MCF 10A (cell line): ENCODE measurements around the gene OTOP2. TPM values are rescaled to one million over a fixed set of nuclear protein-coding genes. Genes with fewer than 3 reads are reported as not detected.

Source experiments
- BruUV-seq: library from RNA; stranded (reverse); fragments of 400-500 nt; replicated peaks from 2 replicates; lab custom pipeline; 2021; lab: Mats Ljungman, UMichigan
- CTCF ChIA-PET: fragments of 300-600 bp; sonication (Branson Sonifier 250); formaldehyde crosslinking; extraction: SDS; loops from one replicate; lab custom pipeline; 2021; ENCODE audit warnings: antibody characterized with exemption, inconsistent platforms; lab: Yijun Ruan, JAX
- POLR2A ChIA-PET: fragments of 300-600, 350-650 bp; sonication (Branson Sonifier 250); formaldehyde crosslinking; extraction: SDS; loops from one replicate; lab custom pipeline; 2020; ENCODE audit warnings: antibody characterized with exemption, inconsistent platforms; lab: Yijun Ruan, JAX
- DNase-seq: peaks from one replicate; pipeline ENCODE4 v3.0.0-alpha.2; 2018; ENCODE audit not compliant: unreplicated experiment
- H3K27ac Mint-ChIP-seq: one replicate; pipeline ENCODE4 v1.8.0; 2022; ENCODE audit warnings: mild to moderate bottlenecking, low read depth, mixed read lengths; ENCODE audit not compliant: unreplicated experiment
- H3K27me3 Mint-ChIP-seq: one replicate; pipeline ENCODE4 v1.8.0; 2022; ENCODE audit warnings: mixed read lengths; ENCODE audit not compliant: insufficient read depth, unreplicated experiment
- H3K36me3 Mint-ChIP-seq: one replicate; pipeline ENCODE4 v1.8.0; 2022; ENCODE audit warnings: mild to moderate bottlenecking, moderate library complexity, mixed read lengths; ENCODE audit not compliant: insufficient read depth, unreplicated experiment
- H3K4me1 Mint-ChIP-seq: one replicate; pipeline ENCODE4 v1.8.0; 2022; ENCODE audit warnings: mixed read lengths; ENCODE audit not compliant: insufficient read depth, unreplicated experiment
- H3K4me3 Mint-ChIP-seq: one replicate; pipeline ENCODE4 v1.8.0; 2022; ENCODE audit warnings: mild to moderate bottlenecking, moderate library complexity, mixed read lengths; ENCODE audit not compliant: unreplicated experiment
- H3K9me3 Mint-ChIP-seq: one replicate; pipeline ENCODE4 v1.8.0; 2022; ENCODE audit warnings: mixed read lengths; ENCODE audit not compliant: unreplicated experiment
- CTCF ChIP-seq: fragments of 200-600 bp; IDR thresholded peaks from one replicate; pipeline ENCODE4 v1.8.0; 2022; ENCODE audit warnings: antibody characterized with exemption, mild to moderate bottlenecking; ENCODE audit not compliant: unreplicated experiment
- intact Hi-C: fragments of 100-400 bp; cut with micrococcal nuclease; formaldehyde crosslinking; loops from 2 replicates; pipeline ENCODE4 v1.14.1; 2022
- total RNA-seq: library from RNA; stranded (reverse); gene quantifications from 2 replicates; pipeline ENCODE4 v1.2.3, GENCODE V29; 2022

OTOP2 gene
- total RNA-seq, 1 experiment from 2014 or later, result not detected

- CTCF ChIA-PET, result interaction anchor here (0.7 to 0.8 kb wide), 2 partner anchors 17 to 58 kb away, joined by 3 read pairs; no protein-coding TSS in a partner anchor
- H3K27me3 Mint-ChIP-seq, result peaks cover 32% of the 10 kb centered on the region
- BruUV-seq, result no TSS peak
These were observed 35.6 kb upstream of the OTOP2 start for GRCh38 chr17:74888469-74888868.

DNA sequence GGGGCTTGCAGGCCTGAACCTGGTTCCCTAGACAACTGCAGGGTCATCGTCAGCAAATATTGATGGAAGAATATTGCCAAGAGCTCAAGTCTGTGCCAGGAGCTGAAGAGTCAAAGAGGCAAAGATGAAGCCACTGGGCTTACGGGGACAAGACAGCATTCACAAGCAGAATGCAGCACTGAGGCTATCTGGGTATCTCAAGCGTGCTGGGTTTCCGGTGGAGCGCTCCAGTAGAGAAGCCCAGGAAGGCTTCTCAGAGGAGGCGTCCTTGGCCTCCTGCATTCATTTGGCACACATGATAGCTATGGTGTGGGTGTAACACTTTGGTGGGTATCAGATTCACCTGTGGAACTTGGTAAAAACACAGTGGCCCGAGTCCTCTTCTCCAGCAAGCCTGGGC lies 33.5 kb upstream of the OTOP2 start:
- ChIA-PET POLR2A (interaction anchor here (1.2 kb wide), 1 partner anchor 17 kb away, joined by 7 read pairs; no protein-coding TSS in a partner anchor), CTCF (interaction anchor here (0.9 kb wide), 1 partner anchor 347 kb away, joined by 3 read pairs; no protein-coding TSS in a partner anchor)
- H3K4me1 Mint-ChIP-seq, result no peaks in the 10 kb centered on the region
- no peaks in the 10 kb centered on the region for H3K36me3 Mint-ChIP-seq
- no peak overlapping the region for H3K4me3 Mint-ChIP-seq
- BruUV-seq, result no TSS peak
- H3K27ac Mint-ChIP-seq, result no peak overlapping the region
- DNase-seq, result no peak
- H3K9me3 Mint-ChIP-seq, result no peaks in the 10 kb centered on the region
- TF ChIP-seq CTCF, result no peak
- intact Hi-C loops, result no loop called here
- H3K27me3 Mint-ChIP-seq, result peaks cover 47% of the 10 kb centered on the region

More at GRCh38 chr17:74888469-74888868, 35.6 kb upstream of the OTOP2 start:
- Mint-ChIP-seq H3K36me3 (no peaks in the 10 kb centered on the region), H3K4me3 (no peak overlapping the region), H3K27ac (no peak overlapping the region), H3K9me3 (no peaks in the 10 kb centered on the region), H3K4me1 (no peaks in the 10 kb centered on the region)
- POLR2A ChIA-PET, result interaction anchor here (0.6 to 2.1 kb wide), 2 partner anchors 15 to 88 kb away, joined by 3 to 8 read pairs; partner anchors contain the start of gene FDXR
- no peak for TF ChIP-seq CTCF
- no peak for DNase-seq
- intact Hi-C loops, result no loop called here

DNA sequence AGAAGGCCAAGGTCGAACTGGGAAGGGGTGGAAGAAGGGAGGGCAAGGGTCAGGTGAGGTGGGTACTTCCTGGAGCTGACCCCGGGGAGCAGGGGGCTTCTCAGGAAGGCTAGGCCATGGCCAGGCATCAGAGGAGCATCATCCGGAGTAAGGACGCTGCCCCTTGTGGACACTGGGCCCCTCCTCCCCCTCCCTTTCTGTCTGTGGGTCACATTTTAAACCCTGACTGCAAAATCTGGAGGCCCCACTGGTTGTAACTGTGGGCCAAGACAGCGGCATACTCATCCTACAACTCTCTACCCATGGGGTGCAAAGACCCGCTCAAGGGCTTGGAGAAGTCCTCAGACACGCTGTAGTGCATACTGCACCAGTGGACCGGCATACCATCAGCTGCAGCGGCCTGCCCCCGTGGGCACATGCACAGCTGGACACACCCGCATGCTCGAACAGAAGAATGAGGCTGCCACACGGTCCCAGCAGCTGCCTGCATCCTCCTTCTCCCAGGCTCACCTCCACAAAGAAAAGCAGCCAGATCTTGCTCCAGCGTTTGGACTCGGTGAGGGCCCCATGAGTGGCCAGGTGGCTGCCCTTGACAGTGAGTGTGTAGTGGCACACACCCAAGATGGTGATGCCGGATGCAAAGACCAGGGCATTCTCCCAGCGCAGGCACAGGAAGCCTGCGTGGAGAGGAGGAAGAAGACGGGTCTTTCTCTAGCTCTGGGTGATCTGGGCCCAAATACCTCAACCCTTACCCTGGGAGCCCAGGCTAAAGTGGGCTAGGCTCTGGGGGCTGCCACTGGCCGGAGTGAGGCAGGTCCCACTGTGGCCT lies 31.8 kb upstream of the OTOP2 start:
- POLR2A ChIA-PET, result interaction anchor here (0.7 kb wide), 1 partner anchor 19 kb away, joined by 5 read pairs; the partner anchor contains the start of gene FDXR
- BruUV-seq, result no TSS peak
- no peak for TF ChIP-seq CTCF
- Mint-ChIP-seq H3K27ac (no peak overlapping the region), H3K4me1 (no peaks in the 10 kb centered on the region), H3K4me3 (no peak overlapping the region), H3K27me3 (peaks cover 53% of the 10 kb centered on the region), H3K36me3 (no peaks in the 10 kb centered on the region), H3K9me3 (no peaks in the 10 kb centered on the region)
- CTCF ChIA-PET, result interaction anchor here (0.7 kb wide), 3 partner anchors 25 to 1333 kb away, joined by 3 read pairs; no protein-coding TSS in a partner anchor
- intact Hi-C loops, result no loop called here
- DNase-seq, result no peak
